Medulla oblongata (tissue), 1 donor: Measurements from ENCODE around the gene REL.

ENCODE experiments used
- DNase-seq: peaks from one replicate; pipeline ENCODE4 v3.0.0-alpha.2; 2015; ENCODE audit errors: extremely low spot score

Gene REL

DNA sequence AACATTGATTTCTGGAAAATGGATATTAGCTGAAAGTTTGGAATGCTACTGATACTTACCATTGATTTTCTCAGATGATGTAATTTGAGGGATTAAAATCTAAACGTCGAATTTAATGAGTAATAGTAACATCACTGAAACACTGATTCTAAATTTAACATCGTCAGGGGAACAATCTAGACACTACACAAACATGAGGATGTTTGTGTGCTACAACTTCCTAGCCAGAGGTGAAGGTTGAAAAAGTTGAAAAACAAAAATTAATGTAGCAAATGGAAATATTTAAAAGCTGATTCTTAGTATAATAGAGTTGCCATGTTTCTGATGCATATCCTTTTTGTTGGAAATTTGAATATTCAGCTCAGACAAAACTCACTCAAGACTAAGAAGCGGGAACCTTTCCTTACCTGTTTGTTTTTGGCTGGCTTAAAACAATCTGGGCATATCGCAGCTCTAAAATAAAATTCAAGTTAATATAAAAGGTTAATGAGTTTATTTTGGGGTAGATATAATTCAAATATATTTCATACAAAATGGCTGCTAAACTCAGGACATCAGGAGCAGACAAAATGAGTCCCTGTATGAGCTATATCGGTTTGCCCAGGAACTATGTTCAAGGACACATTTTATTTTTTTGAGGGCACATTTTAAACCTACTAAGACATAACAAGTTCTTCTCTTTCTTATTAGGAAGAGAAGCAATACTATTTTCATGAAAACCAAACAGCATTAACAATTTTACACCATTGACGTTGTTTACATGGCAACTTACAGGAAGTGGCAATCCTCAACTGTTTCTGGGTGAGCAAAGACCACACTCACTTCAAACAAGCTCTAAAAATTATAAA is 83.5 kb downstream of the REL start:
- no peak for DNase-seq

DNA sequence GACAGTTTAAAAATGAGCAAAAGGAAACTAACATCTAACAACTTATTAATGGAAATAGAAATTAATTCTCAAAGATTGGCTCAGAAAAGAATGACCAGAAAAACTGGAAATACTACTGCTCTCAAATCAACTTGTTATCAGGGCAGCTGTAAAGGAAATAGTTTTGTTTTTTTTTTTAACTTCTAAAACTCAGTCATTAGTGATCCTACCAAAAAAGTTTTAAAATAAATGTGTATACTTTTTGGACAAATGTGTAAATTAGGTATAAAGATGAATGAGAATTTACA is 84.1 kb downstream of the REL start:
- no peak for DNase-seq

DNA sequence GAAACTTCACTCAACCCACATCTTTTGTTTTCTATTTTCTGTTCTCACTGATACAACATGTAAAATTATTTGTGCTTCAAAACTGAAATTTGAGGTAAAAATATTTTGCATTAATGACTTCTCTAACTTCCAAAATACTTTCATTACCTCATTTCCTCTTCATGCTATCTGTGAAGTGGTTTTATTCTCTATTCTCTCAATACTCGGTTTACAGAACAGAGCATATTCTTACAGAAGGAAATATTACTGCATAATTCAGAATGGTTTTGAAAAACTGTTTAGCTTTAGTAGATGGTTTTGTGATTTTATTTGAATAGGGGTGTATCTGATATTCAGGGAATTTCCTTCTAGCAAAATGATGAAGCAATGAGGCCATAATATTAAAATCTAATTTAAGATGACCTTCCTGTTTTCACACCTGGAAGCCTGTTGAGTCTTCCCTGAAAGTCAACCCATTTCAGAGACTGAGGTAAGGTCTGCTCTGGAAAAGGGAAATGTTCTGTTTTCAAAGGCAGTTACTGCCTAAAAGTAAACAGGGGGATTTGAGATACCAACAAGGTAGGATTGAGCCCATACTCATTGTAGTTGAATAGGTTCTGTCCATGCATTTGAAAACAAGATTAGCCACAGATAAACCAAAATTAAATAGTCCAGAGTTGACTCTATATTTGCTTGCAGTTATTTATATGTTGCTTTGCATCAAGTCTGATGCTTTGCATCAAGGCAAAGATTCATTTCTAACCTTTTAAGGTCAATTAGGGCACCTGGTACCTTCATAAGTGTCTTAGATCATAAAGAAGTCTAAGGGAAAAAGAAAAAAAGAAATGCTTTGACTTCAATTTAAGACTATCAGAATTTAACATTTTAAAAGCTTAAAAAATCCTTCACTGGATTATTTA is 85.4 kb downstream of the REL start:
- DNase-seq, result no peak

DNA sequence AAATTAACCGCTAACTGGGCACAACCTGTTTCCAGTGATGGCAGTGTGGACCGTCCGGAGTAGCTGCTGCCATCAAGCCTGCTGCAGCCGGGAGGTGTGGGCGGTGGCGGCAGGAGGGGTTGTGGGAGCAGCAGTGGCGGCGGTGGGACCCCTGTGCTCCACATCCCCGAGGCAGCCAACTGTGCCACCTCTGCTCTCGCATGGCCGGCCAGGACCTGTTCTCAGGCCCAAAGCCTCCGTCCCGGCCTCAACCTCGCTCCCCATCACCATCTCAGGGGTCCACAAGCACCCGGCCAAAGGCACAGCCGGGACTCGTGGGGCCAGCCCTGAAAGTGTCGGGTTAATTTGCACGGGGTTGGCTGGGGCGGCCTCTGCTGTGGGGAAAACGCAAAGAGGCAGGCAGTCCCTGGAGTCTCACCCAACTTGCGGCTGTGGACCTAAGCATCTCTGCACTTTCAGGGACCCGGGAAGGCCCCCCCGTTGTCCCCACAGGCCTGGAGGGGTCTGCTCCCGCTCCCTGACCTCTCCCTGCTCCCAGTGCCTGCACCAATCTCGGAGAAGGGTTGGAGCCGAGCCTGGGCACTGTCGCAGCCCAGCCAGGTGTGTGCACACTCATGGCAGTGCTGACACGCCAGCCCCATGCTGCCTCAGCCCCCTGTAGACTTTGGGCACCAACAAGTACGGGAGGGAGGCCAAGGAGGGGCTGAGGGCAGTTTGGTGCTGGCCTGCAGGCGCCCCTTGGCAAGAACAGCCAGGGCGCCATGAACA is 91.7 kb downstream of the REL start:
- DNase-seq, result no peak

GRCh38 chr2:60973705-60974104 is 92.3 kb downstream of the REL start:
- no peak for DNase-seq

DNA sequence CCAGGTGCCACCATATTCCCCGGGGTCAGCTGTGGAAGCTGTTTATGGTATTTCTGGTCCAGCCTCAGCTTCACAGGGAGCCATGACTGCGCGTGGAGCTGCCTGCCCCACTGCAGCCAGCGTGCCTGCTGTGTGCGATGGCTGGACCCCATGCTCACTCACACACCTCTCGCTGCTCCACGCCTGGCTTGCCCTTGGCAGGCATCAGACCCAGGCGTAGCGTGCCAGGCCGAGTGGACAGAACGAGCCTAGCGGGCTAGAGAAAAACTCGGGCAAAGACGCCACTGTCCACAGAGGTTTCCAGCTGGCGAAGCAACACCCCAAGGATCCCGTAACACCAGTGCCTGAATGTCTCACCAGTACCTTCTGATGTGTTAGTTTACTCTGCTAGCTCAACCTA is 93.3 kb downstream of the REL start:
- no peak for DNase-seq
